GM12892 (cell line): ENCODE data around the gene SFRP5.

ENCODE experiments used
- POLR2A ChIP-seq: IDR thresholded peaks from 2 replicates; pipeline ENCODE4 v1.6.1; 2011; ENCODE audit warnings: low read depth, low read length, control low read depth
- POLR2AphosphoS5 ChIP-seq: IDR thresholded peaks from 2 replicates; pipeline ENCODE4 v1.6.1; 2011; ENCODE audit warnings: low read depth, low read length, control low read depth

- no peak for TF ChIP-seq POLR2A
- no peak for TF ChIP-seq POLR2AphosphoS5
Measured at GRCh38 chr10:97784200-97784810, 12.5 kb upstream of the SFRP5 start.
